Left ventricle myocardium superior (tissue), 1 donor: ENCODE data around the gene ERBB4. TPM values are rescaled to one million over a fixed set of nuclear protein-coding genes. Genes with fewer than 3 reads are reported as not detected.

Source experiments
- ATAC-seq: fragments of 200-7000 bp; cut with Tn5 transposase; one replicate; pipeline ENCODE4 v1.9.1; 2020; ENCODE audit warnings: mild to moderate bottlenecking, moderate library complexity
- DNase-seq: peaks from one replicate; pipeline ENCODE4 v3.0.0-alpha.2; 2020
- intact Hi-C: fragments of 100-400 bp; cut with micrococcal nuclease; formaldehyde crosslinking; loops from one replicate; pipeline ENCODE4 v1.11.0; 2022
- total RNA-seq: library from RNA; stranded (reverse); fragmentation: NEBNext Ultra II Directional; extraction: Animal tissue kit (Norgen Biotek cat#: 25700); gene quantifications from one replicate; pipeline ENCODE4 v1.2.1, GENCODE V29; 2021
- donor health status: DM: no; HTN: yes; CAD: no; lungs with severe emphysema.

The ERBB4 gene
- total RNA-seq, 1 donor from 2014 or later = 17.9 TPM

DNA sequence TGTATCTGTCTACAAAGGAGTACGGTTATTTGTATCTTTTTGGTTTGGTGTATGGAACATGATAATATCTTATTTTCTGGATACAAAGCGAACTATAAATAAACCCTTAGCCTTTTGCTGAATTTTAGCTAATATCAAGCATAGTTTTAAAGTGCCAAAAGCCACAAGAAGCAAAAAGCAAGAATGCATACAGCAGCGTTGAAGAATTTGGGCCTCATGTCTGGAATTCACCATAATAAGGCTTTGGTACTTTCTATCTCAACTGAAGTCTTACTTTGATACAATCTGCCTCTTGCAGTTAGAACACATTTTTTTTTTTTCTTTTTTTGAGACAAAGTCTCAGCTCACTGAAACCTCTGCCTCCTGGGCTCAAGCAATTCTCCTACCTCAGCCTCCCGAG is 151.5 kb downstream of the ERBB4 start:
- no peak for ATAC-seq
- DNase-seq = no peak
- intact Hi-C loops = no loop called here

DNA sequence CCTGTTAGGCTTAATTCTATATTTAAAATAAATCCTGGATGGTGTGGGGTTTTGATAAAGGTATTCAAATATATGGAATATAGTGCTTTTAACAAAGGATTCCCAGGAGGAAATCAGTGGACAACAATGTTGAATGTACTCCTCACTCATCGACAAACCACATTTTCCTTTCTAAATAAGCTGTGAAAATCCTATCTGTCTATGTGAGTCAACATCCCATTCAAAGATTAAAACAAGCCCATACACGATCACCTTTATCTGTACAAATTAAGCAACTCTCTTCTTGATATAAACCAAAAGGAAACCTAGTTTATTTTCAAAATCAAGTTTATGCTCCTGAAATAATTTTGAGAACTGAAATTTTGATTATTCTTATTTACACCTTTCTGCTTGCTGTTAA is 153.4 kb downstream of the ERBB4 start:
- ATAC-seq (no peak), DNase-seq (no peak)
- intact Hi-C loops = no loop called here

DNA sequence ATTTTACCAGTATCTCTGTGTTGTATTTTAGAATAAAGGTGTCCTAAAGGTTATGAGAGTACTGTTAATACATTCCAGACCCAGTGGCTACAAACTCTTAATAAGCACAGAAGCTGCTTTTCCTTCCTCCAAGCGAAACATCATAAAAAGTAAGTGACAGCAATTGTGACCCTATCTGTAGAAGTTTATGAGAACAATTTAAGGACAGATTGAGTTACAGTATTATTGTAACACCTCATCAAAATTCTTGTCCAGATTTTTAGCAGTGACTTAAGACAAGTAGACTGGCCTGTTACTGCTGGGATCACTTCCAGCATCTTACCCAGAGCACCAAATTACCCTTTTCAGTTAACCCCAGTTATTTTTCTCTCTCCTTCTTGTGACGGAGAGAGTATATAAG is 154.6 kb downstream of the ERBB4 start:
- DNase-seq = no peak
- intact Hi-C loops = no loop called here

DNA sequence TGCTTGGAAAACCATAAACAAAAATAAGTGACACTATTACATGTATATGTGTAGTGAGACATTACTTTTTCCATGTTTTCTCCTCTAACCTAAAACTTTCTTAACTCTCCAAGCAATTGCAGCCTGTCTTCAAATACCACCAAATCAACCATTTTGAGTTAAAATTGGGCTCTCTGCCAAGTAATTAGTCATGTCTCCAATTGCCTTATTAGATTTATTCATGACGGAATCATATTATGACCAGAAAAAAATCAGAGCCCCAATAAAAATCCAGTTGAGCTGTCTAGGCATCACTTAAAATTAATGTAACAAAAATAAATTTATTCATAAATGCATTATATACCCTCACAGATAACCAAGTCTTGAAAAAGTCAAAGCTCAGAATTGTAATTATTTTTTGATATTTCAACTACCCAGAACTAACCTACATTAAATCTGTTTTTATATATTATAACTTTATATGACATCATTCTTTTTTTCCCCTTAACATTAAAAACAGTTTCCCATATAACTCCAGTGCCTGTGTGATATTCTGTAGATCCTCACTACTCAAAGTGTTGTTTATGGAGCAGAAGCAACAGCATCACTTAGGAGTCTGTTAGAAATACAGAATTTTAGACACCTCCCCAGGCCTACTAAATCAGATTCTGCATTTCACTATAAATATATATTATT is 157.0 kb downstream of the ERBB4 start:
- intact Hi-C loops = no loop called here
- DNase-seq (no peak), ATAC-seq (no peak)

More for the DNA sequence above, 154.6 kb downstream of the ERBB4 start:
- ATAC-seq = no peak

DNA sequence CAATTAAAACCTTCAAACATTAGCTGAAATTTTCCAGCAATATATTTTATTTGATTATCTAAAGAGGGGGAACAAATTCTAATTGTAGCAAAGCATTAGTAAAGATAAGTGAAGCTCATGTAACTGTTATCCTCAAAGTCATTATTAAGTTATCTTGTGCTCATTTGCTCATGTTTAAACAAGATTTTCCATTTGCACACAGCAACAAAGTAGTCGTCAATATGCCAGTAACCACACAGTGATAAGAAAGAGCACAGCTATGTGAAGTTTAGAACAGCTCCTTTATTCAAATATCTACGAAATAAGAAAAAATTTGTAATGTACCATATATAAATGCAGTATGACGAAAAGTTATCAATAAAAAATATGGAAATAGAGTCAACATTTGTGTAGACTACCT is 159.5 kb downstream of the ERBB4 start:
- no peak for DNase-seq
- ATAC-seq = no peak
- intact Hi-C loops = no loop called here

DNA sequence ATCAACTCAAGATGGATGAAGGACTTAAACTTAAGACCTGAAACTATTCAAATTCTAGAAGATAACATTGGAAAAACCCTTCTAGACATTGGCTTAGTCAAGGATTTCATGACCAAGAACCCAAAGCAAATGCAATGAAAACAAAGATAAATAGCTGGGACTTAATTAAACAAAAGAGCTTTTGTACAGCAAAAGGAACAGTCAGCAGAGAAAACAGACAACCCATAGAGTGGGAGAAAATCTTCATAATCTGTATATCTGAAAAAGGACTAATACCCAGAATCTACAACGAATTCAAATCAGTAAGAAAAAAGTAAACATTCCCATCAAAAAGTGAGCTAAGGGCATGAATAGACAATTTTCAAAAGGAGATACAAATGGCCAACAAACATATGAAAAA is 171.2 kb downstream of the ERBB4 start:
- DNase-seq = no peak
- no peak for ATAC-seq
- intact Hi-C loops = no loop called here

DNA sequence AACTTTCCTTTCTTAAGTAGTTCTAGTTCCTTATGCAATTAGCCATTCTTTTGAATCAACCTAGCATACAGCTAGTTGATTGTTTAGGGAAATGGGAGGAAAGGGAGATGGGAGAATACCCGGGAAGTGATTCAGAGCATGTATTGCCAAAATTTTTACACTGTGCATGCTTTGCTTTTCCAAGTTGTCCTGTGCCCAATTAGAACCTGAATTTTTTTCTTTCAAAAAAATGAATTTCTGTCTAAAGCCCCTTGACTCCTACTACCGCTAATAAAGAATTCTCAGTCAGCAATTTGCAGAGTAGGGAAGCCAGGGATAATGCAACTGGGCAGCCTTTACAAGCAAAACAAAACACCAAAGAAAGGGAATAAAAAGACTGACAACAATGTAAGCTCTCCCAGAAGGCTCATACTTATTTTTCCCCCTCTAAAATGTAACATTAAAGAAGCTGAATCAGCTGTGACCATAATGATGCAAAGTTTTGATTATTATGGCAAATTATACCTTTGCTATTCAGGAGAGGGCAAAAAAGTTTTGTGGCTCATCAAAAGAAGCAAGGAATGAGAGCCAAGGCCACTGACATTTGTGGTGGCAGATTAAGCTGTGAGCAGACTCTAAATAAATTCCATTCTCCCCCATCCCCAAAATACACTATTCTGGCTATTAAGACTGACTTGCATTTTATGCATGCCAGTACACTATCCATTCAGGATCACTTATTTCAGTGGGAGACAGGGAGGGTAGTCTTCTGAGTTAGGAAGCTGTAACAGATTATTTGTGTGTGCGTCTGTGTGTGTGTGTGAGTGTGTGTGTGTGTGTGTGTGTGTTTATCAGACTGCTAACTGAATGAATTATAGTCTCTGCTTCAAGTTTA is 174.3 kb downstream of the ERBB4 start:
- ATAC-seq = no peak
- no peak for DNase-seq
- intact Hi-C loops = no loop called here

DNA sequence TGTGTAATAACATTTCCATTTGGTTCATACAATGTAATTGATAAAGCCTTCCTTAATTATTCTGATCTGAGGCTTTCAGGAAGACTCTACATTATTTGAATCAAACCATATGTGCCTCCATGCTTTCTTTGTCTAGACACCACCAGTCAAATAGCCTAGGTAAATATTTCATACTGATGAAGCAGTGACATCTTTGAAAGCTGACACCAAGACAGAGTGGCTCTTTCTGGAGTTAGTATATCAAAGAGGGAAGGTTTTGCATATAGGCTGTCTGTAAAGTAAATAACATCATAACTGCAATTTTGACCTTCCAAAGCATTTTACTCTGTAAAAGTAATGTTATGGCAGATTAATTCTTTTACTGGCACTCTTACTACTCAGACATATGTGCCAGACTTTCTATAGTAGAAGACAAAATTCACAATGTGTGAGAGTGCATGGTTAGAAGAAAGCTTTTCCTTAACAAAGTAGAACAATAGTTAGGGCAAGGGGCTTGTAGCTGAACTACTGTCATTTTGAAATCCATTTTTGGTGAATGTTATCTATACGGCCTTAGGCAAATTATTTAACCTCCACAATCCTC is 177.3 kb downstream of the ERBB4 start:
- DNase-seq = no peak
- no peak for ATAC-seq
- intact Hi-C loops = no loop called here

DNA sequence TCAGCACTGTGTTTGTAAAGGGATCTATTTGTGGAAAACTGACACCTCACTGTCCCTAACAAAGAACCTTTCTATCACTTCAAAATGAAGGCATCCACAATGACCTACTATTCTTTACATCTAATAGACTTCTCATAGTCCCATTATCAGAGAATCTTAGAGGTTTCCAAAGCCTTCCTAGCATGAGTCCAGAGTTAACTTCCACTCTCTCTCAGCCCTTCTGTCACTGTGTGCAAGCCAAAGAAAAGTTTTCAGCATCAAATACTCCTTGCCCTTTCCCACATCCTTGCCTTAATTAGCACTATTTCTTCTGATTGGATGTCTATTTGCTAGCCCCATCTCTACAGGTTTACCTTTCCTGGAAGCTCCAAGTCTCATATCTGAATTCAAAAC is 178.5 kb downstream of the ERBB4 start:
- no peak for ATAC-seq
- intact Hi-C loops = no loop called here

DNA sequence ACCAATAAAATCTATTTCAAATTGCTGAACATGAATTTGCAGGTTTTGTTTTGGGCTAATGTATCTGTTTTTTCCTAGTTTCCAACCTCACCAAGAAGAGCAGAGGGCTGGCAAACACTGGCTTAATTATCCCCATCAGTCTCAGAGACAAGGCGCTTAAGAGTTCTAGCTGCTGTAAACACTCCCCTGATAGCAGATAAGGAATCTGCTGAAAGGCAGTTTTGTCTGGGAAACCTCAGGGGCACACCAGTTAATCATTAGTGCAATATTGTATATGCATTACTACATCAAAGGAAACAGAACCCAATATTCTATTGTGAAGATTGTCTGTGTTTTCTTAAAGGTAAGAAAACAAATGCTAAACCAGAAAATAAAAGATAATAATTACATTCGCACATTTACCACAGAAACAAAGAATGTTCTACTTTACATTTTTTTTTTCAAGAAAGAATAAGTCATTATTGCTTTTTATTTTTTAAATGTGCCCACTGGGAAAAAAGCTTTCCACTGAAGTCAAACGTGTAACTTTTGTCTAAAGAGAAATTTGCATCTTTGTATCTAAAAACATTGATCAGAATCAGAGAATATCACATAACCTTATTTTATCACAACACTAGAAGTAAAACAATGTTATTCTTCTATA is 179.1 kb downstream of the ERBB4 start:
- DNase-seq = no peak
- intact Hi-C loops = no loop called here
- no peak for ATAC-seq

More for the DNA sequence above, 178.5 kb downstream of the ERBB4 start:
- no peak for DNase-seq

DNA sequence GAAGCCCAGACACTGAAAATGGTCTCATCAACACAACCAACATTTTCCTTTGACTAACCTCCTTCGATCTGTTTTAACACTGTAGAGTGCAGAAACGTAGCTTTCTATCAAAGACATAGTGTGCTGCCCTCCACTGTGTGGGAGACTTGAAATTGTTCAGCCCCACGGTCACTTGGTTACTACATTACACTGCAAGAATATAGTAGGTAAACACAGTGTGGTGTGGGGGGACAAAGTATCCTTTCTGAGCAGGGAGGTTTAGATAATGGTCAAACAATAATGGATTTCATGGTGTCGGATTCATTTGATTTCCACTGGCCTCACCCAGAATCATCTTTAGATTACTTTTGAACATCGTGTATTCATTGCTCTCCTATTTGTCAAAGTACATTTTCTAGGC is 181.0 kb downstream of the ERBB4 start:
- intact Hi-C loops = no loop called here
- no peak for DNase-seq
- ATAC-seq = no peak

DNA sequence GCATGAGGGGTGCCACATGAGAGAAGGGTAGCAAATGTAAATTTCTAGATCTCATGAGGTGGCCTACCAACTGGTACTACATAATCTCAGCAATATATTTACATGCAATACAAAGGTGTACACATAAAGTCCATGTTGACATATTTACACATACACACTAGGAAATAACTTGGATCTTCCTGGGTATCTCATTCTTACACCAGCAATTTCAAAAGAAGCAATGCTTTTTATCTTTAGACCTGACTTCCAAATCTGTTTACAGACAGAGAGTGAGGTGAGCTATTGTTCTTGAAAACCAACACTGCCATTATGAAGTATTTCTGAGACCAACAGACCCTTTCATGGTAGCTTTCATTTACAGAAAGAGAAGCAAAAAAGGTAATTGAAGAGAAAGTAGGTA is 184.2 kb downstream of the ERBB4 start:
- ATAC-seq = no peak
- intact Hi-C loops = no loop called here
- no peak for DNase-seq

DNA sequence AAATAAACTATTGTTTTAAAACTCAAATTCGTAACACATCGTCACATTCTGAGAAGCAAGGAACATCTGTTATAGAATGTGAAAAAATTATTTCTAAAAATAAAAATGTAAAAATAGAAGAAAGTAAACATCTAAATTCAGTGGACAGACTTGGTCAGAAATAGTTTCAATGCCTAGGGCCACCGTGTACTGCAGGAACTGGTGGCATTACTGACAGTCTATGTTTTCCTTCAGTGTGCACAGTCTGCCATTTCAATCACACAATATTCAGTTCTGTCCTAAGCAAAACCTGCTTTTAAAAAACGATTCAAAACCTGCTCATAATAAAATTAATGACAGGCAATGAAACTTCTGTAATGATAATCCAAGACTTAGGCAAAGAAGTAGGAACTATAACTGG is 190.1 kb downstream of the ERBB4 start:
- no peak for ATAC-seq
- DNase-seq = no peak
- intact Hi-C loops = no loop called here

DNA sequence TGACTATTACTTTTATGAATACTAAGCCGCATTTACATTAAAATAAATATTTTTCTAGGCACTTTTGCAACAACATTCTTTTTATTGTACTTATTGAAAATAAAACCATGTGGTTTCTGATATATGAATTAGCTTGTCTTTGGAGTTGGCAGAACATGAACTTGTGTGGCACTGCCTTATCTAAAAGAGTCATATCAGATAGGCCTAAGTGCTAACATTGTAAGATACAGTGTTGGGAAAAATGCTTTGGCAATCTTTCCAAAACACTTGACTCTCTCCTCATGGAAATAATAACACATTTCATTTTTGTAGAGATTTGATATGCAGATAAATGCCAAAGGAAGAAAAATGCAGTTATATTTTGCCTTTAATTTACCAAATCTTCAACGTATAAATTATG is 191.7 kb downstream of the ERBB4 start:
- intact Hi-C loops = no loop called here
- no peak for DNase-seq
- no peak for ATAC-seq

DNA sequence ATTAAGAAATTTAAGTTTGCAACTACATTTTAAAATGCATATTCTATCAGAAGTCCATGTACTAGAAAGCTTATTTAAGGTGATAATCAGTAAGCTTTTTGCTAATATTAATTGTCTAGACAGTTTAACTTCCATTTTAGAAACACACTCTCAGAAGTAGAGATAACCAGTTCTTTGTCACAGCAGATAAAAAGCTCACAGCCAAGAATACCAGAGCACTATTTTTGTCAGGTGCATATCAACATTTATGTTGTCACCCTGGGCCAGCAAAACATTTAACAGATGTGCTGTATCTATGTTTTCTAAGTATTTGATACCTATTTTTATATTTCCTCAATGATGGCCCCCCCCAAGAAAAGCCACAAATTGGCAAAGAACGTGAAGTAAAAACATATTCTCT is 192.6 kb downstream of the ERBB4 start:
- no peak for DNase-seq
- intact Hi-C loops = no loop called here
- ATAC-seq = peak; percentile 74

DNA sequence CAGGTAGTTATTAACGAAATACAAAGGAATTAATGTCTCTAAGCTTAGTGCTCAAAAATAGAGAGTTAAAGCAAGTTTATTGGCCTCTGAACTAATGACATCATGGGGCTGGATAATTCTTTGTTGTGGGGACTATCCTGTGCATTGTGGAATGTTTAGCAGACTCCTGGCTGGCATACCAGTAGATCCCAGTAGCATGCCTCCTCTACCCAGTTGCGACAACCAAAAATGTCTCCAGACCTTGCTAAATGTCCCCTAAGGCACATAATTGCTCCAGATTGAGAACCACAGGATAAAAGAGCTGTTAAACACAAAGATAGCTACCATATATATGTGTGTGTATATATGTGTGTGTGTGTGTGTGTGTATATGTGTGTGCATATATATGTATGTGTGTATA is 194.5 kb downstream of the ERBB4 start:
- intact Hi-C loops = no loop called here
- ATAC-seq = no peak
- no peak for DNase-seq

DNA sequence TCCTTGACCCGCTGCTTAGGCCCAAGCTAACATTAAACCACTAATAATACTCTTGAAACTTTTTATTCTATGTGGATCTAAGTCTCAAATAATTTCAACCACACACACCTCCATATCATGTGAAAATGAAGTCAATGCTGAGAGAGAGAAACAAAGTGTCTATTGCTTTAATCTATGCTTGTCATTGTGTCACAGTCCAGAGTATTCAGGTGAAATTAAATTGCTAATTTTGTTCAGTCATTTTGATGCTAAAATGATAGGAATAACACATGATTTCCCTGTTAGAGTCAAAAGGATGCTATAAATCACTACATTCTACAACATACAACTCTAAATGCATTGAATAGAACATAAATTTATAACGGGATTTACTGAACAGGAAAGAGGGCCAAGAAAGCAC is 195.4 kb downstream of the ERBB4 start:
- intact Hi-C loops = no loop called here
- no peak for DNase-seq
- no peak for ATAC-seq

DNA sequence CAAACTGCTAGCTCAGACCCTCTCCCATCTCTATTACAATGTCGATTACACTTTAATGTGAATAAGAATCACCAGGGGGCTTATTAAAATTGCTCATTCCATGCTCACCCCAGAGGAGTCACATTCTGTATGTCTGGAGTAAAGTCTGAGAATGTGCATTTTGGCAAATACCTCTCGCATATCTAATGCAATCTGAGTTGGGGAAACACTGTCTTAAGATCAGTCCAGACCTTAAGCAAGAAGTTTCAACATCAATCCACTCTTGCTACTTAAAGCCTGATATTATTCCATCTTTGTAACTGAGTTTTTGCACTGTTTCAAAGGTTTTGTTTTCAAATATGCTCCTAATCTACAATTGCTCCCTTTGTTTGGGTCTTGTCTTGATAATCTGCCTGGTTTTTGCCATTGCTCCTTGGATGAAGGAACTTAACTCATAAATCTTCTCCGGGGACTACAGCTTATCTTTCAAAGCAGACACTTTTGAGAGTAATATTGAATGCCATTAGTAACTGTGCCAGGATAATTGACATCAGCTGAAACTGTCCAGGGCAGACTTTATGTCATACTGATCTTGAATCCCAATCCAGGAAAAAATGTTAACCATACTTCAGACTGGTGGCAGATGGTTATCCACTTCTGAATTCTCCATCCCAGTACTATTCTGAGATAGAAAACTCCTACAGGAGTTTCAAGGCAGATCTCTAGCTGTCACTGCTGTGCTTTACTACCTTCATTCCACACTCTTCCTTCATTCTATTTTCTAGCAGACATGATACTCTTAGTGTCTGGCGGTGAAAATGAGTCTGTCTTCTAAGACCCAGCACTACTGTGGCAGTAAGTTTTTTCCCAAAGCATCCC is 200.9 kb downstream of the ERBB4 start:
- ATAC-seq (no peak), DNase-seq (no peak)
- intact Hi-C loops = no loop called here

DNA sequence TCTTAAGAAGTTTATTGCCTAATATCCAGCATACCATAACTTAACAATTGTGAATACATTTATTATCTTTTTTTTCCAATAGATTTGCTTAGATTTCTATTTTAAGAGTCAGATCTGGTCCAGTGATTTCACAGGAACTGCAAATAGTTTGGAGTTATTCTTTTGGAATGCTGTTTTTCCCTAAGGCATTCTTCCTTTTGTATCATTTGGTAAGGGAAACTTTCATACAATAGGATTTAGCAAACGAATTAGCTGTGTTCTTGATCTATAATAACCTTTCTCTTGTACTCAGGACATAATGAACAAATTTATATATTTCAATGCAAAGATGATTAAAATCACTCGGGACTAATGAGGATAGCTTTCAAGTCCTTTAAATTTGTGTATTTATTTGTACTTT is 201.6 kb downstream of the ERBB4 start:
- intact Hi-C loops = no loop called here
- no peak for DNase-seq
- no peak for ATAC-seq
